Endometrium (tissue), 2 donors: ENCODE data around the gene IP6K1.
"Not testable (repeated sequence)": the region's sequence is repeated elsewhere in the genome, so short reads cannot be mapped to it uniquely, and the experiment has no call there.

Experiments
- FAIRE-seq: peaks from 2 replicates; lab custom pipeline; 2012; peaks lifted over from hg19 to GRCh38; lab: Jason Lieb, UNC
- donor health status: control.
- donor health status: control.

Gene IP6K1

DNA sequence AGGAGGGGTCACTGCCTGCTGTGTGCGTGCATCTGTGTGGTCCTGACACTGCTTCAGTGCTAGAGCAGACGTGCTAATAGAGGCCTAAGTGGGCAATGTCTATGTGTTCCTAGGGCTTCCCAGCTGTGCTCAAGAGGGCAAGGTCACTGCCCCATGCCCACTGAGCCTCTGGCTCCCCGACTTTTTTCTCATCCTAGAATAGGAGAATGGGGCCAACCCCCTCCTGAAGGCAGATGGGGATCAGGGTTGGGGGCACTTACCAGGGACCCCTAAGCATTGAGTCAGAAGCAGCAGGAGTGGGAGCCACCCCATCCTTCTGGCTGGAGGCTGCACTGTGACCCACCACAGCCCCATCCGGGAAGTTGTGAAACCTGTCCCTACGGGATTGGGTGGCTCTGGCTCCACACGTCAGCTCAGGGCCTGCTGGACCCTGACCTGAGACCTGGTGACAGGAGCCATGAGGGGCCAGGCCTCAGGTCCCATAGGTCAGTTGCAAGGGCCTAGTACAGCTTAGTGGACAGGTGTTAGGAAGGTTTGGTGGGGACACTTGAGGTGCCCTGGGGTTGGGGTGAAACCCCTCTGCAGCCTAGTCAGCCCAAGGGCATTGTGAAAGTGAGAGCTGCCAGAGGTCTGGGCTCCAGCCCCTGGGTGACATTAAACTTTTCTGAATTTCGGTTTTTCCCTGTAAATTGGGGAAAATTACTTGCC, 97.8 kb downstream of the IP6K1 start:
- not testable (repeated sequence) for FAIRE-seq

DNA sequence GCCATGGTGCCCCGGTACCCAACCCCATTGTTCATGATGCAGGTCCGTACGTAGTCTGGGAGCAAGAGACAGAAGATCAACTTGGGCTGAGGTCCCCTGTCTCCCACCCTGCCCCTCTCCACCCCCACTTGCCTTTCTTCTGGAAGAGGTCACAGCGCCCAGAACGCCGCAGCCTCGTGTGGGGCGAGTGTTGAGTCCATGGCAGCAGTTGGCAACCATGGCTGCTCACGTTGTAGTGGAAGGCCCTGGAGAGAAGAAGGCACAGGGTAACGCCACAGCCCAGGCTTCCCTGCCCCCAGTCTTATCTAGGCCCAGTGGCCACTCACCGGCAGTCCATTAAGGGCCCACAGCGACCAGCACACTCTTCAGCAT, 98.9 kb downstream of the IP6K1 start:
- FAIRE-seq, result not testable (repeated sequence)

DNA sequence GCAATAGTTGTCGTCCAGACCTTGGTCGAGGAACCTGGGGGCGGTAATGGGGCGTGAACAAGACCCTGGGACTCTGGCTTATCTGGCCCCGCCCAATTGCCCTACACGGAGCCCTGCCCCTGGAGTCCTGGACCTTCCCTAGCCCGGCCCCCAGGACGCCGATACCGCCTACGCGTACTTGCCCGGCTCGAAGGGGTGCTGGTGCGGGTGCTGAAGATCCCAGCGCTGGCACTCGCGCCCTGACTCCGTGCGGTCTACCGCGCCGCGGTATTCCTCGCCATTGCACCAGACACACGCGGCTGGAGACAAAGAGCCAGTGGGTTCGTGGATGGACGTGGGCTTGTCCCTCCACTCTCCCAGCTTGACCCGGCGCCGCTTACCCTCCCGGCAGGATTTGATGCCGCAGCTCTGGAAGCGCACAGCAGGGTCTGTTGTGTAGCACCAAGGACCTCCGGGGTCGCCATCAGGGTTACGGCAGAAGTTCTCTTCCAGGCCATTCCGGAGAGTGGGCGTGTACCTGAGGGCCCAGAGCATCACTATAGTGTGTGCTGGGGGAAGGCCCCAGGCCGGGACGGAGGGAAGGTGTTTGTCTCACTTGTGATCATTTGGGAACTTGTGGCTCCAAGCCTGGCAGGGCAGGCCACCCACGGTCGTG, 99.4 kb downstream of the IP6K1 start:
- FAIRE-seq, result not testable (repeated sequence)

GRCh38 chr3:49686346-49686745, 100.0 kb downstream of the IP6K1 start:
- FAIRE-seq, result not testable (repeated sequence)

DNA sequence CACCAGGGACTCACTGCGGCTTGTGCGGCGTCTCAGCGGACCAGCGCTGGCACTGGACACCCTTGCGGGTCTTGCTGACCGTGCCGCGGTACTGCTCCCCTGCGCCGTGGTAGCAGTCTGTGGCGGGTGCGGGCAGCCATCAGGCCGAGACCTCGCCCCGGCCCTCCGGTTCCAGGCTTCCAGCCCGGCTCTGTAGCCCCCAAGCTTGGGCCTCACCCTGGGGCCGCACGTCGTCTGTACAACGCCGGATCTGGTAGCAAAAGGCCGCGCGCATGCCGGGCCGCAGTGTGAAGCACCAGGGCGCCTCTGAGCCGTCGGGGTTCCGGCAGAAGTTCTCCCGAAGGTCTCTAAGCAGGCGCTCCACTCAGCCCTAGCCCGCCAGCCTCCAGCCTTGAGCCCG, 100.5 kb downstream of the IP6K1 start:
- FAIRE-seq, result not testable (repeated sequence)

- not testable (repeated sequence) for FAIRE-seq
Observed at GRCh38 chr3:49685103-49685502, 101.2 kb downstream of the IP6K1 start.

DNA sequence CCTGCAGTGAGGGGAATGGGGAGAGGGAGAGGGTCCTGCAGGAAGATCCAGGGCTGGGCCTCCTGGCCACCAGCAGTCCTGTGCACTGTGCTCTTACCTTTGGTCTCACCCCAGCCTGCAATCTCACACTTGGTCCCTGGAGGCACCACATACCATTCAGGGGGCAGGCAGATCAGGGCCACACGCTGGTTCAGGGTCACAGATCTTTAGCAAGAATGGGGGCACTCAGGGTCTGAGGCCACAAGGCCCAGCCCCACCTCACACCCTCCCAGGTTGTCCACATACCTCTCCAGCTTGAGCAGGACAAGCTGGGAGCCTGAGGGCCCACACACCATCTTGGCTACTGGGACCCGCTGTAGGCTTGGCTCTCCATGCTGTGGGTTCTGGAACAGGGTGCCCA, 101.9 kb downstream of the IP6K1 start:
- not testable (repeated sequence) for FAIRE-seq

DNA sequence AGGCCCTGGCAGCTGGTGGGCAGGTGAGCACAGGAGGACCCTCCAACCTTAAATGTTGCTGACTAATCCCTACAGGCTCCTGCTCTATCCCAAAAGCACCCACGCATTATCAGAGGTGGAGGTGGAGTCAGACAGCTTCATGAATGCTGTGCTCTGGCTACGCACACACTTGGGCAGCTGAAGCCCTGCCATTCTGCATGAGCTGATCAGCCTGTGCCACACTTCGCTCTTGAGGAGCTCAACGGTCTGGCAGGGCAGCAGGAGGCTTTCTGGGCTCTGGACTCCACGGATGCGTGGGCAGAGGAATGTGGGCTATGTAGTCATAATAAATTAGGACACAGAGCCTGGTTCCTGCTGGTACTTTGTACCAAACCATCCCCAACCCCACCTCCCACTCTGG, 103.2 kb downstream of the IP6K1 start:
- FAIRE-seq, result no peak

- FAIRE-seq, result no peak
Observed at GRCh38 chr3:49681543-49681942, 104.8 kb downstream of the IP6K1 start.

GRCh38 chr3:49681232-49681522, 105.2 kb downstream of the IP6K1 start:
- FAIRE-seq, result no peak

DNA sequence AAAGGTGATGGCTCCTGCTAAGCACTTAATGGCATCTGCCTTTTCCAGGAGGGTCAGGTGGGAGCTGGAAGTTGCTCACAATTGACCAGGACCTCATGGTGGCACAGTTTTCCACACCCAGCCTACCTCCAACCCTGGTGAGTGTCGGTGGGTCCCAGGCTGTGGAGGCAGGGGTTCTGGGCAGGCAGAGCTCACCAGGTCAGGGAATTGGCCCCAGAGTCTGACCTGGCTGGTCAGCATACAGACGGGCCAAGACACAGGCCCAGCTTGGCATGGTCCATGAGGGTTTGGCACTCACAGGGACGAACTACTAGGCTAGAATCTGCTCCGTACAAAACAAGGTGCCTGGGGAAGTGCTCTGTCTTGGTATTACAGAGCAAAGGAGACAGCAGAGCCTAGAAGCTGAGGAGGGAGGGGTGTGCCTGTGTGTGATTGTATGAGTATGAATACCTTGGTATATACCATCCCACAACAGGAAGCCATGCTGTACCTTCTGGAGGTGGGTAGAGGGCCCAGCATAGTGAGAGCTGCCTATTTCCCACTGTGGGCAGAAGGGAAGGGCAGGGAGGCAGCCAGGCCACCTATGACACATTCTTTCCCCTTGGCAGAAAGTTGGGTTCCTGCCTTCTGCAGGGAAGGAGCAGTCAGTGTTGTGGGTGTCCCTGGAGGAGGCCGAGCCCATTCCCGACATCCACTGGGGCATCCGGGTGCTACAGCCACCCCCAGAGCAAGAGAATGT, 105.7 kb downstream of the IP6K1 start:
- no peak for FAIRE-seq

DNA sequence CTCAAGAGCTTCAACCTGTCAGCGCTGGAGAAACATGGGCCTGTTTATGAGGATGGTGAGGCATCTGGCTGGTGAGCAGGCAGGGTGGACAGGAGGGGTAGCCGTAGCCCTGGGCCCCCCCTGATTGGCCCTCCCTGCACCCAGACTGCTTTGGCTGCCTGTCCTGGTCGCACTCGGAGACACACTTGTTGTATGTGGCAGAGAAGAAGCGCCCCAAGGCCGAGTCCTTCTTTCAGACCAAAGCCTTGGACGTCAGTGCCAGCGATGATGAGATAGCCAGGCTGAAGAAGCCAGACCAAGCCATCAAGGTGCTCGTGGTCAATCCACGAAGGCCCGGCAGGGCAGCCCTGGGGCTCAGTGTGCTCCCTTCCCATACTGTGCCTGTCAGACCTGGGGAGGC, 110.4 kb downstream of the IP6K1 start:
- no peak for FAIRE-seq

DNA sequence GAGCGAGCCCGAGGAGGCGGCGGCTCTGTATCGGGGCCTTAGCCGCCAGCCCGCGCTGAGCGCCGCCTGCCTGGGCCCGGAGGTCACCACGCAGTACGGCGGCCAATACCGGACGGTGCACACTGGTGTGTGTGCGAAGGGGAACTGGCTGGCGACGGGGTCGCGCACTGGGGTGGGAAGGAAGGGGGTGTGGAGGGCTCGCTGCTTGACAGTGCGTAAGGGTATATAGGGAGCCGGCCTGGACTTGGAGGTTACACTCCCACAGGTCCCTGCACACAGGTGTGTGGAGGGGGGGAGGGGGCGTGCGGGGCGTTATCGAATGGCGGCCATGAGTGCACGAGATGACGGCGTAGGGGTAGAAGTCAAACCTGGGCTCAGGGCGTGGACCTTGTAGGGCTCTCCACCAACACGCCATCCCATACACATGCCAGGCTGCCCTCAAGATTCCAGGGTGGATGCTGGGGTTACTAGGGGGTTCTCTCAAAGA, 111.8 kb downstream of the IP6K1 start:
- FAIRE-seq, result no peak
